SK-MEL-5 (cell line): Measurements from ENCODE around the gene SMIM35. TPM values are rescaled to one million over a fixed set of nuclear protein-coding genes. Genes with fewer than 3 reads are reported as not detected.
"Not testable (repeated sequence)": the region's sequence is repeated elsewhere in the genome, so short reads cannot be mapped to it uniquely, and the experiment has no call there.

Source experiments
- DNase-seq: peaks from one replicate; pipeline ENCODE4 v3.0.0-alpha.2; 2016; ENCODE audit warnings: low read depth, low spot score
- in situ Hi-C: cut with HindIII; loops from 2 replicates; pipeline ENCODE4 v1.10.0; 2016; ENCODE audit warnings: low sequenced_read_pairs, high pct_unique_total_duplicates, low pct_unique_long_range_greater_than_20kb
- total RNA-seq: library from RNA; depleted of rRNA; stranded (reverse); fragments of >200 nt; shearing (Covaris generic); gene quantifications from 2 replicates; pipeline ENCODE4 v1.2.3, GENCODE V29; 2014

SMIM35 gene
- total RNA-seq, 1 experiment from 2014 or later: not detected

DNA sequence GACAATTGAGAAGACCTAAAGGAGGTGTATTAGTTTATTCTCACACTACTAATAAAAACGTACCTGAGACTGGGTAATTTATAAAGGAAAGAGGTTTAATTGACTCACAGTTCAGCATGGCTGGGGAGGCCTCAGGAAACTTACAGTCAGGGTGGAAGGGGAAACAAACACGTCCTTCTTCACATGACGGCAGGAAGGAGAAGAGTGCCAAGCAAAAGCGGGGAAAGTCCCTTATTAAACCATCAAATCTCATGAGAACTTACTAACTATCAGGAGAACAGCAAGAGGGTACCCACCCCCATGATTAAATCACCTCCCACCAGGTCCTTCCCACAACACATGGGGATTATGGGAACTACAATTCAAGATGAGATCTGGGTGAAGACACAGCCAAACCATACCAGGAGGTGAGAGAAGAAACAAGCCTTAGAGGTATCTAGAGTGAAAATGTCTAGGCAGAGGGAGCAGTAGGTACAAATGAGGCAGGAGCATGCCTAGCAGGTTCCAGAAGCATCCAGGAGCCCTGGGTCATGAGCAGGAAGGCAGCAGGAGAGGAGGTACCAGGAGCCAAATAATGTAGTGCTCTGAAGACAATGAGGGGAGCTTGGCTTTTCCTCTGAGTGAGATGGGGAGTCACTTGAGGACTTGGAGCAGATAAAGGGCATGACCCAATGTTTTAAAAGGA, 69.0 kb downstream of the SMIM35 start:
- in situ Hi-C loops: no loop called here
- DNase-seq: no peak

DNA sequence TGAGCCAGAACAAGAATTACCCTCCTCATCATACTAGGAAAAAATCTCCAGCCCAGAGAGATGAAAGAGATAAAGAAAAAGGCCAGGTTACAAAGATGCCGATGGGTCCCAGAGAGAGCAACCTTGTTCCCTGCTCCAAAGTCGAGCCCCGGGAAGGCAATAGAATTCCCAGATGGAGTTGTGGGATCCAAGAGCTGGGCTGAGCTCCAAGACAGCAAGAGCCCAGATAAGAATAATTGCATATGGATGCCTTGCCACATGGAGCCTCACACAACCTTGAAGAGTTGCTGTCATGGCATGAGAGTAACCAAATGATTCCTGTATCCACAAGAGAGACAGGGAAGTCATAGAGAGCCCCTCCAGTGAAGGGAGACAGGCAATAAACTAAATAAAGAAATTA, 69.7 kb downstream of the SMIM35 start:
- in situ Hi-C loops: no loop called here
- DNase-seq: no peak

DNA sequence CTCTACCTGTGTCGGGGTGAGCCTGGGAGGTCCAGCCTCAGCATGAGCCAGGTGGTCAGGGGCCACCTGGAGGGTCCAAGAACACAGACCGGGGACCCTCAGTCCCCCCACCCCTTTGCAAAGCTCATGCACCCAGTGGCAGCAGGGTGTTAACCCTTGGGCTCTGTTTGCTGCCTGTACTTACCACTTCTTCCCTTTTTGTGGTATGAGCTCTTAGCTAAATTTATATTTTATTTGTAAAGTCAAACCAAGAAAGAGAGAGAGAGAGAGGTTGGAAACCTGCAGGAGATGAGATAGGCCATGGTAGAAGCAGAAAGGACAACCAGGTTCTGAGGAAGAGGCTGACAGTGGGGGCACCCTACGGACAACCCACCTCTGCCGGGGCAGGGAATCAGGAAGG, 70.7 kb downstream of the SMIM35 start:
- in situ Hi-C loops: no loop called here
- no peak for DNase-seq

DNA sequence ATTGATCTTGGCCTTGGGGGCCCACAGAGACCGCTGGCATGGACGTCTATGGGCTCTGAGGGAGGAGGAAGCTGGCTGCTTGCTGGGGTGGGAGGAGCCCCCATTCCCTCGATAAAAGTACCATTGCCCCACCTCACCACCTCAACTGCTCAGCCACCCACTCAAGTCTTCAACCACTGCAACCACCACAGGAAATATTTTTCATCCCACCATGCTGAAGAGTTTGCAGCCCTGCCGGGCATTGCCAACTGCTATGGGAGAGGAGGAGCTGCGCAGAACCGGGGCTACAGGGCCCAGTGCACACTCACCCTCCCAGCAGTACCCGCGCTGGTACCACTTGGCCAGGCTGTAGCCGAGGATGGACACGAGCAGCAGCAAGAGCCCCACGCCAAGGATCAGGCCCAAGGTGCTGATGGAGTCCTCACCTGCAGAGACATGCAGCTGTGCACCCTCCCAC, 71.3 kb downstream of the SMIM35 start:
- in situ Hi-C loops: no loop called here
- no peak for DNase-seq

DNA sequence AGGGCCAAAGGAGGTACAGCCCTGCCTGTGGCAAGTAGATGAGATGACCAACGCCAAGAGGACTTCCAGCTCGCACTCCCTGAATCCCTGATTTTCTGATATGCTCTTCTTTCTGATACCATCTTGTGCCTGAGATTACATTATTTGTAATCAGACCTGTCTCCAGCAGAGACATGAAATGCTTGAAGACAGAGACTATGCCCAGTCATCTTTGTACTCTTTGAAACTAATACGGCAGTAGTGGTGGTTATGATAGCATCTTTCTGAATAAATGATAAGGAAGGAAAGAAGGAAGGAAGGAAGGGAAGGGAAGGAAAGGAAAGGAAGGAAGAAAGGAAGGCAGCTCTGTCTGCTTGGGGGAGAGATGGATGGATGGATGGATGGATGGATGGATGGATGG, 72.7 kb downstream of the SMIM35 start:
- DNase-seq: no peak
- in situ Hi-C loops: no loop called here

DNA sequence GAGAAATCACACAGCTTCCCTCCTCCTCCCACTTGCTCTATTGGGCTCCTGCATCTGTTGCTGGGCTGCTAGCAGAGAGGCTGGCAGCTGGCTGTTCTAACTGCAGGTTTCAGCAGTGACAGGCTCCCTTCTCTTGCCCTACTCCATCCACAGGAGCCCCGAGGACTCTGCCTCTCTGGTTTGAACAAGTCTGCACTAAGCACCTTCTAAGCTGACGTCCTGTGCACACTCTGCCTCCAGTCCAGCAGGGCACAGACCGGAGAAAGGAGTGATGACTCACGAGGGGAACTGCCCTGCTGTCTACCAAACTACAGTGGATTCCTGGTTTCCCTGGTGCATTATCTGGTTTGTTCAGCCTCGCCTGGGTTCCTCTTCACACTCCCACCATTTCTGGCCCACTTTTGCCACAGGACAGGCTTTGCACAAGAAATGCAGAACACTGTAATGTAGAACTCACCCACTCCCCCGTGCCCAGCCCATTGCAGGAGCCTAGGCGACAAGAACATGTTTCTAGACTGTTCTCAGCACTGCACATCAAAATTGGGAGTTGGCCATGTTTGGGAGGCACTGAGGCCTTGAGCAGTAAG, 74.6 kb downstream of the SMIM35 start:
- in situ Hi-C loops: no loop called here
- DNase-seq: no peak

DNA sequence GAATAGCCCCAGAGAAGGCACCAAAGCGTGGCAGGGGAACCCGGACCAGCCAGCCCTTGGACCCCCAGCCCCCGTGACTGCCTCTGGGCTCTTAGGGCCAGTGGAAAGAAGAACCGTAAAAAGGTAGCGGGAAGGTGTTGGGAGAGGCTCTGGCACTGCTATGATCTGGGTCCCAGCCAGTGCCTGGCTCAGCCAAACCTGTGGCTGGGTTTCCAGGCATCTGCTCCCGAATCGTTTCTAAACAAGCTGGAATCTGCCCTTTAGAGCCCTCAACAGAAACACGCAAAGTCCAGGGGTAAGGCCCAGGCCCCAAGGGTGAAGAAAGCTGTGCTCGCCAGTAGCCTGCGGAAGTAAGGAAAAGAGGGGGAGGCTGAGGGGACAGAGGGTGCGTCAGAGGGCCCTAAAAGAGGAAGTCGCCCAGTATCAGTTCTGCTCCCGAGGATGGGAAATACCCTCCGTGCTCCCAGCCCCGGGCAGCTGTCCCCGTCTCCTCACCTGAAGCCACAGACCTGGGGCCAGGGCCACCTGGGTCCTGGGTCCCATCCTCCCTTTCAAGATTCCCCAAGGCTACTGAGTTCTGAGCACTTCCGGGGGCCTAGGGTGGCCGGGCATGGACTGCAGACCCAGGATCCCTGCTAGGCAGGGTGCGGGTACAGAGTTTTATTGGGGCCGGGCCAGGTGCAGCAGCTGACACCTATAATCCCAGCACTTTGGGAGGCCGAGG, 75.9 kb downstream of the SMIM35 start:
- in situ Hi-C loops: no loop called here
- no peak for DNase-seq

DNA sequence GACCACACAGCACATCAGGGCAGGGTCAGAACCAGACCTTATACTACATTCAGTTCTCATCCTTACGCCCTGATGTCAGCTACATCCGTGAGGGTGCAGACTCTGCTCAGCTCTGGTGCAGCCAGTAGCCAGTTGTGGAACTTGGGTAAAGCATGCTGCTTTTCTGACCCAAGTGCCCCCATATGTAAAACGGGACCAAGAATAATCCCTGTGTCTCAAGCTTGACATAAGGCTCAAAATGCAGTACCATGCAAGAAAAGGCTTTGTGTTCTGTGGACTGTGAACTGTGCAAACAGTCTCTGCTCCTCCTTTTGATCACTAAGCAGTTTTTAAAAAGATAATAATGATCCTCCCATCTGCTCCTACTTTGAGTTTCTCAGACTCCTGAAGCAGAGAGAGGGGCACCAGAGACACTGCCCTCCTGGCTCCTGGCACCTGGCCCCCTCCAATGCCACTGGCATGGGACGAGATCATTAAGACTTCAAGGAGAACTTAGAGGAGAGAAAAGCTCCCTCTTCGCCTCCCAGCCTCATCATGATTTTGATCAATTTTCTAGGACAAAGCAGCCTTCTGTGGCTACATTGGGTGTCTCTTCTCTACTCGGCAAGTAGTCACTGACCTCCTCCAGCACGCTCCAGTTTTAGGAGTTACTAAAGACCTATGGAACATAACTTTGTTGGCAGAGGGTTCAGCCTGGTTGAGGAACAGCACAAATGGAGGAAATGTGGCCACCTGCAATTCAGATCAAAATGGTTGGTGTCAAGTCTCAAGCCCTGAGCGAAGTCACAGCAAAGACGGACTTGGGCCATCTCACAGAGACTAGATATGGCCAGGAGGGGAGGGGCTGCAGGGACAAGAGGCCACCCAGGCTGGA, 76.7 kb downstream of the SMIM35 start:
- in situ Hi-C loops: no loop called here
- DNase-seq: no peak

DNA sequence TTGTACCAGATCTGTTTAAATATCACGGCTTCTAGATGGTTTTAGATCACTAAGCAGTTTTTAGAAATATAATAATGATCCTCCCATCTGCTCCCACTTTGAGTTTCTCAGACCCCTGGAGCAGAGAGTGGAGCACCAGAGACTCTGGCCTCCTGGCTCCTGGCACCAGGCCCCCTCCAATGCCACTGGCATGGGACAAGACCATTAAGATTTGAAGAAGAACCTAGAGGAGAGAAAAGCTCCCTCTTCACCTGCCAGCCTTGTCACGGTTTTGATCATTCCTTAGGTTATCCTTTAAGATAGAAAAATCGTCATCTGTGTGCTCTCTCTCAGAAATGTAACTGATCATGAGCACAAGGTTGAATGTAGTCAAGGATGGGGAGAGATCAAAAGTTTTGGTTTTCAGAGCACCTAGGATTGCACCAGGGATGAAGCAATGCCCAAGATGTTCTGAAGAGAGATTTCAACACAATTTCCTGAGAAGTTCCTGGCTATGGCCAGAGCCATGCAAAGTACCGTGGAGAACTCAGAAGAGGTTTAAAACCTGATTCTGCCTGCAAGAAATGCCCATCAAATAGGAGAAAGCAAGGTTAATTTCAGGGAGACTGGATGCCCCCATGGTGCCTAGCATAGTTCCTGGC, 78.4 kb downstream of the SMIM35 start:
- DNase-seq: no peak
- in situ Hi-C loops: no loop called here

DNA sequence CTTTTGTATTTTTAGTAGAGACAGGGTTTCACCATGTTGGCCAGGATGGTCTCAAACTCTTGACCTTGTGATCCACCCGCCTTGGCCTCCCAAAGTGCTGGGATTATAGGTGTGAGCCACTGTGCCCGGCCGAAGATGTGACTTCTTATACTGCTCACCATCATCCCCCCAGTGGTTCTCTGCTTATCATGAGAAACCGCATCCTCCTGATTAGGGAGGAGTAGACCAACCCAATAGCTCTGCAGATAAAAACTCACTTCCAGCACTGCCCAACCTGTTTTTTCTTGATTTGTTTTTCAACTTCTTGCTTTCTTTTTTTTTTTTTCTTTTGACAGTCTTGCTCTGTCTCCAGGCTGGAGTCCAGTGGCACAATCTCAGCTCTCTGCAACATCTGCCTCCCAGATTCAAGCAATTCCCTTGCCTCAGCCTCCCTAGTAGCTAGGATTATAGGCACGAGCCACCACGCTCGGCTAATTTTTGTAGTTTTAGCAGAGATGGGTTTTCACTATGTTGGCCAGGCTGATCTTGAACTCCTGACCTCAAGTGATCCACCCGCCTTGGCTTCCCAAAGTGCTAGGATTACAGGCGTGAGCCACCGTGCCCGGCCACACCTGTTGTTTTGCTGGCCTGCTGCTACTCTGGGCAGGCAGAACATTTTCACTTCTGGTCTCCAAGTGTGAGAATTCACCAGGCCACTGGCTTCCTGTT, 79.0 kb downstream of the SMIM35 start:
- DNase-seq, in situ Hi-C loops: not testable (repeated sequence)

DNA sequence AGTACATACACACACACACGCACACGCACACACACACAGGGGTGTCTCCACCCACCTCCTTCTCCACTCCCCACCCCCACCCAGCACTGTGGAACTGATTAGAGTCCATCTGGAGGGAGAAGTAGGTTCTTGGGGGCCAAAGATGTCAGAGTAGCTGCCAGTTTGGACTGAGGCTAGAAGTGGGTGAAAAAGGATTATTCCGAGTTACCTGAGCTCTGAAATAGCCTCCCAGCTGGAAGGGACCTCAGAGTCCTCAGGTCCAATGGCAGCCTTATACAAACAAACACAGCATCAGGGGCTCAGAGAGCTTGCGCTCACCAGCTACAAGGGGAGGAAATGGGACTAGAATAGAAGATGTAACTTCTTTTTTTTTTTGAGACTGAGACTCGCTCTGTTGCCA, 79.7 kb downstream of the SMIM35 start:
- in situ Hi-C loops: no loop called here
- no peak for DNase-seq

DNA sequence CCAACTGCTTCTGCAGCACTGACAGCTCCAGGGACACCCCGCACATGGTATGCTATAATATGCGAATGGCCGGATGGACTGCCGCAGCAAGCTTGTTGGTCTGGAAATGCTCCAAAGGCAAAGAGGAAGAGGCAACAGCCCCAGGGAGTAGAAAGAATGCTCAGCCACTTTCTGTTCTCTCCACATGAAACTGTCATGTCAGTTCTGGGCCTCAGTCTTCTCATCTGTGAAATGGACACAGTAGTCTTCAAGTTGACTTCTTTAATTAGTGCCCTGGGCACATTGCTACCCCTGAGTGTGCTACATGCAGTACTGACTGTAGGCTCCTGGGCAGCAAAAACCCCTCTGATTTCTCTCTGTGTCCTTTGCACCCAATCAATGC, 80.6 kb downstream of the SMIM35 start:
- in situ Hi-C loops: no loop called here
- DNase-seq: no peak

DNA sequence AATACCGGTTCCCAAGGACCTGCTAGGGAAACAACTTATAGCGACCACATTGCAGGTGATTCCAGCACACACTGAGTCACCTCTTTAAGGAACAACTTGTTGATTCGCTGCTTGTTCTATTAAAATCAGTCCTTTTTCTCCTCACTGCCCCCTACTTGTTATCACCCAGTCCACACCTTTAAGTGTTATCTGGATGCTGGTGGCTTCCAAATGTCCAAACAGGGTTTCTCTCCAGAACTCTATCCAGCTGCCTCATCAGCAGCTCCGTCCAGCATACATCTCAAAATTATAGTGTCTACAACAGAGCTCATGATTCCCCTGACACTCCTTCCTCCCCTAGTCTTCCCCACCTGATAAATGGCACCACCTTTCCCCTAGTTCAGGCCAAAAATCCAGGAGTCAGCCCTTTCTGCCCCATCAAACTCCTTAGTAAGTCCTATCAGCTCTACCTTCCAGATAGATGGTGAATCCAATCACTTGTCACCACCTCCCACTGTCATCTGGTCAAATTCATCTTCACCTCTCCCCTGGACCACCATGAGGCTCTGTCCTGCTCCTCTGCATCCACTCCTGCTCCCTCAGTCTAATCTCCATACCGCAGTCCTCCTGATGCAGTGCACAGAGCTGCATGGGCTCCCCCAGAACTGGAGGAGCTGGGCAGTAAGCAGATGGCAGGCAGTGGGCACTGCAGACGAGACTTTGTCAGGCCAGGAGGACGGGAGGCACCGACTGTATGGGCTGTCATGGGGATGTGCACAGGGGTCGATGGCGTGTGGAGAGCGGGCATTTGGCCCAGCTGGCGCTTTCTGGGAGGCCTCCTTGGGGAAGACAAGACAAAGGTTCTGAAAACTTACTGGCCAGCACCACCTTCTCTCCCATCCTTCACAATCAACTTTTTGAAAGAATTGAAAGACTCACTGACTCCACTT, 81.3 kb downstream of the SMIM35 start:
- DNase-seq: no peak
- in situ Hi-C loops: no loop called here

DNA sequence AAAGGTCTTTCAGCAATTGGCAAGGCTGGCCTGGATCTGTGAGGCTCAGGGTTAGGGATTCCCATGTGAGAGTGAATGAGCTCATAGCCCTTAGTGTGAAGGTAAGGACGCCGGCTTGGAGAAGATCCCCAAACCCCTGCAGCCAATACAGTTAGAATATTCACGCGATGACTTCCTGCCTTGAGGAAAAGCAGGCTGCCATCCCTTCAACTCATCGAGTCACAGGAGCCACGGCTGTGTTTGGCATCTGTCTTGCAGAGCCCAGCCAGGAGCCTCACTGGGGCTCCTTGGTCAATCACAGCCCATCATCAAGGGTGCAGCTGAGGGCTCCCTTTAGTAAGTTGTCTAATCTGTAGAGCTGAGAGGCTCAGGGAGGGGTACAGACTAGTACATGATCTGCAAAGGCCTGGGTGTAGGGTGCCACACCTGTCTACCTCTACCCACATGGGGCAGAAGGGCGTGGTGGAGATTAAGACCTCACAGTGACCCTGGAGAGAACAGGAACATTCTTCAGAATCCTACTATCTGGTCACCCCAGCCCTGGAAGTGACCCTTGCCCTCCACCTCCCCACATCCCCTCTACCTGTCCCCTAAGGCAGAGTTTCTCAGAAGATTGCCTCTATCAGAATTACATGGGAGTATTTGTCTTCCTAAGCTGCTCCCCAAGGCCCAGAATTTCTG, 82.1 kb downstream of the SMIM35 start:
- in situ Hi-C loops: no loop called here

DNA sequence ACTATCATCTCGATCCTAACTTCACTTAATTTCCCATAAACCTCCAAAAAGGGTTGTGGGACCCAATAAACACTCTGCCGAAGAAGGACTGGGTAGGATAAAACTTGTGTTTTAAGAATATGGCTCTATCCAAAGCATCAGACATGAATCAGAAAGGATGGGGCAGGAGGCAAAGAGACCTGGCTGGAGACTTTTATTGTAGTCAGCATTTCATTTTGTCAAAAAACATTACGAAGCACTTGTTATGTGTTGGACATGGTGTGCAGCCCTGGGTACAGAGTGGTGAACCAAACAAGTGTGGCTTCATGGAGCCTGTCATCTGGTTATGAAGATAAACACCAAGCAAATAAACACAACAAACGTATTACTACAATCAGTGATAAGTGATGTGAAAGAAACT, 83.3 kb downstream of the SMIM35 start:
- in situ Hi-C loops: no loop called here
- DNase-seq: no peak

More for the DNA sequence above, 82.1 kb downstream of the SMIM35 start:
- no peak for DNase-seq
